Chondrocyte (in vitro differentiated cells): ENCODE measurements around the gene EXOC2. TPM values are rescaled to one million over a fixed set of nuclear protein-coding genes. Genes with fewer than 3 reads are reported as not detected.

Experiments
- DNase-seq: peaks from one replicate; pipeline ENCODE4 v3.0.0; 2021; ENCODE audit warnings: mixed read lengths, low spot score
- H3K27ac Mint-ChIP-seq: one replicate; pipeline ENCODE4 v1.8.0; 2021; ENCODE audit warnings: mild to moderate bottlenecking, moderate library complexity, mixed read lengths; ENCODE audit not compliant: unreplicated experiment
- H3K27me3 Mint-ChIP-seq: 2 replicates; pipeline ENCODE4 v1.8.0; 2021; ENCODE audit warnings: low read depth, mixed read lengths
- H3K36me3 Mint-ChIP-seq: 2 replicates; pipeline ENCODE4 v1.8.0; 2021; ENCODE audit warnings: low read depth, mixed read lengths
- H3K4me1 Mint-ChIP-seq: 2 replicates; pipeline ENCODE4 v1.8.0; 2021; ENCODE audit warnings: low read depth, mild to moderate bottlenecking, mixed read lengths
- H3K4me3 Mint-ChIP-seq: one replicate; pipeline ENCODE4 v1.8.0; 2021; ENCODE audit warnings: mild to moderate bottlenecking, moderate library complexity, mixed read lengths; ENCODE audit not compliant: unreplicated experiment
- H3K9me3 Mint-ChIP-seq: 2 replicates; pipeline ENCODE4 v1.8.0; 2021; ENCODE audit warnings: low read depth, mixed read lengths
- CTCF ChIP-seq: fragments of 200-600 bp; sonication (generic); IDR thresholded peaks from 2 replicates; pipeline ENCODE4 v1.5.0; 2021; ENCODE audit warnings: antibody characterized with exemption, mild to moderate bottlenecking, moderate library complexity
- total RNA-seq: library from RNA; stranded (reverse); gene quantifications from 3 replicates; pipeline ENCODE4 v1.2.1, GENCODE V29; 2021

The EXOC2 gene
- total RNA-seq, 1 donor from 2014 or later = 27.5 TPM

- Mint-ChIP-seq H3K27me3 (peaks cover 17% of the 10 kb centered on the region), H3K4me3 (no peak overlapping the region), H3K4me1 (no peaks in the 10 kb centered on the region), H3K9me3 (peaks cover 13% of the 10 kb centered on the region), H3K36me3 (no peaks in the 10 kb centered on the region), H3K27ac (no peak overlapping the region)
- TF ChIP-seq CTCF = no peak
- DNase-seq = no peak
Observed at GRCh38 chr6:455835-456234, 237.1 kb downstream of the EXOC2 start.

- Mint-ChIP-seq H3K9me3 (peaks cover 13% of the 10 kb centered on the region), H3K27ac (no peak overlapping the region), H3K4me3 (no peak overlapping the region), H3K27me3 (peaks cover 17% of the 10 kb centered on the region), H3K4me1 (no peaks in the 10 kb centered on the region), H3K36me3 (no peaks in the 10 kb centered on the region)
- no peak for TF ChIP-seq CTCF
- DNase-seq = no peak
Observed at GRCh38 chr6:455006-455585, 237.8 kb downstream of the EXOC2 start.

- Mint-ChIP-seq H3K27ac (no peak overlapping the region), H3K9me3 (peaks cover 13% of the 10 kb centered on the region), H3K4me3 (no peak overlapping the region), H3K4me1 (no peaks in the 10 kb centered on the region), H3K27me3 (peaks cover 17% of the 10 kb centered on the region), H3K36me3 (no peaks in the 10 kb centered on the region)
- no peak for DNase-seq
- TF ChIP-seq CTCF = no peak
Observed at GRCh38 chr6:454148-454991, 238.6 kb downstream of the EXOC2 start.

- no peak overlapping the region for H3K27ac Mint-ChIP-seq
- DNase-seq = no peak
Observed at GRCh38 chr6:453152-453551, 239.8 kb downstream of the EXOC2 start.

More at GRCh38 chr6:453152-453551, 239.8 kb downstream of the EXOC2 start:
- Mint-ChIP-seq H3K36me3 (no peaks in the 10 kb centered on the region), H3K9me3 (peaks cover 6% of the 10 kb centered on the region), H3K4me3 (no peak overlapping the region), H3K4me1 (no peaks in the 10 kb centered on the region), H3K27me3 (peaks cover 17% of the 10 kb centered on the region)
- no peak for TF ChIP-seq CTCF
